Right cardiac atrium (tissue), 5 donors: ENCODE results near the gene CAPZB. TPM values are rescaled to one million over a fixed set of nuclear protein-coding genes. Genes with fewer than 3 reads are reported as not detected.
"Not testable (repeated sequence)": the region's sequence is repeated elsewhere in the genome, so short reads cannot be mapped to it uniquely, and the experiment has no call there.

Experiments used
- ATAC-seq, 2 donors: fragments of 200-7000 bp; cut with Tn5 transposase; one replicate each; pipeline versions ENCODE4 v1.8.0 to v1.9.1; 2020; ENCODE audit warnings: moderate library complexity in 2 of 2, mild to moderate bottlenecking in 1 of 2
- DNase-seq, 3 donors: peaks; one replicate each; pipeline ENCODE4 v3.0.0-alpha.2; 2020
- H3K27ac ChIP-seq: one replicate; pipeline ENCODE4 v1.5.1; 2013; ENCODE audit warnings: mild to moderate bottlenecking, low read length, control low read depth, moderate library complexity
- H3K27me3 ChIP-seq: one replicate; pipeline ENCODE4 v1.6.1; 2013; ENCODE audit not compliant: control insufficient read depth, insufficient read depth
- H3K4me1 ChIP-seq: one replicate; pipeline ENCODE4 v1.6.1; 2013; ENCODE audit warnings: low read length; ENCODE audit not compliant: control insufficient read depth, insufficient read depth
- H3K4me3 ChIP-seq: one replicate; pipeline ENCODE4 v1.5.1; 2013; ENCODE audit warnings: low read length, control low read depth
- H3K9me3 ChIP-seq: one replicate; pipeline ENCODE4 v1.6.1; 2013; ENCODE audit warnings: low read length; ENCODE audit not compliant: control insufficient read depth
- WGBS: extraction: QIAGEN DNeasy Blood & Tissue Kit; methylation state at CpG from one replicate; pipeline ENCODE4 v1.1.7; 2013; 5-methylcytosine and 5-hydroxymethylcytosine counted together
- intact Hi-C, 4 donors: fragments of 100-400 bp; cut with DNase I; formaldehyde crosslinking; loops; one replicate each; pipeline versions ENCODE4 v1.11.0 to v1.14.0; 2022 to 2023
- polyA plus RNA-seq: library from polyadenylated mRNA; stranded (reverse); fragments of 200-250 nt; gene quantifications from one replicate; pipeline ENCODE4 v1.2.3, GENCODE V29; 2013
- total RNA-seq, 4 donors: library from RNA; stranded (reverse); fragmentation: NEBNext Ultra II Directional; extraction: Animal tissue kit (Norgen Biotek cat#: 25700); gene quantifications; one replicate each; pipeline ENCODE4 v1.2.1, GENCODE V29; 2021
- donor health status: healthy with polysubstance abuse.
- donor health status: DM: no; HTN: yes; CAD: no.
- donor health status: DM: no; HTN: no; CAD: no.
- donor health status: DM: no; HTN: yes; CAD: no; lungs with severe emphysema.
- donor health status: DM: yes; HTN: yes; CAD: no.

Gene CAPZB
- total and polyA plus RNA-seq, 5 donors = 226 to 255 (median 228) TPM

- ATAC-seq = peak; percentile 95 to 97
- Histone ChIP-seq H3K9me3 (no peaks in the 10 kb centered on the region), H3K27me3 (no peaks in the 10 kb centered on the region), H3K4me1 (no peaks in the 10 kb centered on the region), H3K4me3 (peak within 1 kb of the TSS; percentile 65), H3K27ac (peak within 1 kb of the TSS; percentile 69)
- under 1% methylated on average over 105 of the region's 105 CpGs for WGBS
- intact Hi-C loops = no loop called here
- peak; percentile 93 to 98 (median 97) for DNase-seq
Observed at GRCh38 chr1:19311931-19312781, 173.2 kb downstream of the CAPZB start, which contains the start of the genes AKR7A2 and SLC66A1. AKR7A2 (minus strand) TSS chr1:19312144; CDS start chr1:19312124, 20 bp downstream. SLC66A1 (plus strand) TSS chr1:19312326; CDS start chr1:19317678, 5,352 bp downstream.

DNA sequence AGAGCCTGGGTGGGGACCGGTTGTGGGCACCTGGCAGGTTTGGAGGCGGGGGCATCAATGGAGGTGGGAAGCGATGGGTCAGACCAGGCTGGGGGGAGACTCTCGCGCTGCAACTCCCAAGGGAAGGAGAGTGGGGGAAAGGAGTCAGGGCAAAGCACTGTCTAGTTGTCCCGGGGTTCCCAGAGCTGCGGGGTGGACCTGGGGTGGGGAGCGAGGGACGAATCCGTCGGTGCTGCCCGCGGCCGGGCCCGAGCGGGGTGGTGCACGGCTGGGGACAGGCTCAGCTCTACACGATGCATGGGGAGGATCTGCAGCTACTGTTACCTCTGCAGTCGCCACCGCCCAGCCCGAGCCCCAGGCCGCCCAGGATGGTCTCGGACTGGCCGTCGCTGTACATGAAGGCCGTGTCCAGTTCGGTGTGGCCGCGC, 173.8 kb downstream of the CAPZB start:
- Histone ChIP-seq H3K9me3 (no peaks in the 10 kb centered on the region), H3K4me3 (peak overlapping the region; percentile 56), H3K4me1 (no peaks in the 10 kb centered on the region), H3K27ac (peak overlapping the region; percentile 38), H3K27me3 (no peaks in the 10 kb centered on the region)
- 1% methylated on average over 29 of the region's 29 CpGs for WGBS
- intact Hi-C loops = no loop called here
- peak in 1 of 3 donors; percentile 37 for DNase-seq
- peak; percentile 11 to 28 for ATAC-seq

GRCh38 chr1:19310720-19311502, 174.4 kb downstream of the CAPZB start:
- Histone ChIP-seq H3K27me3 (no peaks in the 10 kb centered on the region), H3K27ac (no peak overlapping the region), H3K9me3 (no peaks in the 10 kb centered on the region), H3K4me3 (peak overlapping the region; percentile 56), H3K4me1 (no peaks in the 10 kb centered on the region)
- intact Hi-C loops = no loop called here
- ATAC-seq (no peak), DNase-seq (no peak)
- 46% methylated on average over 13 of the region's 13 CpGs for WGBS

DNA sequence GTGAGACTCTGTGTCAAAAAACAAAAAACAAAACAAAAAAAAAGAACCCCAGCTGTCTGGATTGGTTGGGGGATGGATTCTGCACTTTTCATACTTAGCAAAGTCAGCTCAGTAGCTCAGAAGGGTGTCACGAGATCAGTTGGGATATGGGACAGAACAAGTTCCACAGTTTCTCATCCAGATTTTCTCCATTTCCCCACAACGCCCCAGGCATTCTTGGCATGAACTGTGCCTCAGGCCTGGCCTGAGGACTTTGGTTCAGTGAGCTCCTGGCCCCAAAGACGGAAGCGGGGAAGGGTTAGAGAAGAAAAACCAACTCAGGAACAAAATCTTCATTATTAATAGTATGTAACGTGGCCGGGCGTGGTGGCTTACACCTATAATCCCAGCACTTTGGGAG, 175.3 kb downstream of the CAPZB start:
- intact Hi-C loops = no loop called here
- 90% methylated on average over 7 of the region's 7 CpGs for WGBS
- no peak for ATAC-seq
- Histone ChIP-seq H3K9me3 (no peaks in the 10 kb centered on the region), H3K4me1 (no peaks in the 10 kb centered on the region), H3K4me3 (no peak overlapping the region), H3K27me3 (no peaks in the 10 kb centered on the region), H3K27ac (no peak overlapping the region)
- DNase-seq = no peak

DNA sequence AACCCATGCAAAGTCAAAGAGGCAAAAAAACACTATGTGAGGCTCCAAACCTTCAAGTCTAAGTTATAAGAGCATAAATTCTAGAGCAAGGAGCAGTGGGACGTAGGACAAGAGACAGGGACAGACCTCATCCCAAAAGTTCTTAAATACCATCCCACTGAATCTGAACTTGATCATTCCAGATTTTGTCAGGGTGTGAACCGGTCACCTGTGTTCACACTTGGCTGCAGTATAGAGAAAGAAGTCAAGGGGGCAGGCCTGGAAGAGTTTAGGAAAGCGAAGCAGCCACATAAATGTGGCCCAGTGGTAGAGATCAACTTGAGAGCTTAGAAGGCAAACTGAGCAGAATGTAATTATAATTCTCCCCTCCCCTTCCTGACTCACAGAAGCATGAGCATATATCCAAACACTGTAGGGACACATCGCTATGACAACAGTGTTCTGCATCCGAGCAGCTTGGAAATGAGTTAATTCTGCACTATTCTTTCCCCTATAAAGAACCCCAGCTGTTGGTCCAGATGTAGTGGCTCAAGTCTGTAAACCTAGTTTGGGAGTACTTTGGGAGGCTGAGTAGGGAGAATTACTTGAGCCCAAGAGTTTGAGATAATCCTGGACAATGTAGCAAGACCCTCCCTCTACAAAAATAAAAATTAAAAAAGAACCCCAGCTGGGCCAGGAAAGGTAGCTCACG, 176.1 kb downstream of the CAPZB start:
- H3K4me3 ChIP-seq = no peak overlapping the region
- ATAC-seq (no peak), DNase-seq (no peak)
- H3K4me1 ChIP-seq = no peaks in the 10 kb centered on the region
- 88% methylated on average over 6 of the region's 6 CpGs for WGBS
- intact Hi-C loops = no loop called here
- H3K9me3 ChIP-seq = no peaks in the 10 kb centered on the region
- no peaks in the 10 kb centered on the region for H3K27me3 ChIP-seq
- H3K27ac ChIP-seq = no peak overlapping the region

DNA sequence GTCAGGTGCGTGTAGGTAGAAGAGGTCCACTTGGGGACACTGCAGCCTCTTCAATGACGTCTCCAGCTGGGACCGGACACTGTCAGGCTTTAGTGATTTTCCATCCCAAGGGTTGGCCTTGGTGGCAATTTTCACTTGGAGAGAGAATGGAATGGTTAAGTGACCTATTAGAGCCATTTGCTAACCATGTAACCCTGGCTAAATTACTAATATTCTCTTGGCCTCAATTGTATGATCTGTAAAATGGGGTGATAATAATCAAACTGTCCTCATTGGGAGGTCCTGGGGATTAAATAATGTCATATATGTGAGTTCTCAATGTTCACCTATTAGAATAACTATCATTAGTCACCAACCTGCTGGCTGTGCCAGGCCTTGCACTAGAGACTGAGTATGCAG, 176.8 kb downstream of the CAPZB start:
- H3K27ac ChIP-seq = no peak overlapping the region
- H3K4me3 ChIP-seq = no peak overlapping the region
- DNase-seq = no peak
- H3K27me3 ChIP-seq = no peaks in the 10 kb centered on the region
- ATAC-seq = no peak
- whole genome bisulfite sequencing = 98% methylated on average over 3 of the region's 3 CpGs
- no peaks in the 10 kb centered on the region for H3K9me3 ChIP-seq
- H3K4me1 ChIP-seq = no peaks in the 10 kb centered on the region
- intact Hi-C loops = no loop called here

DNA sequence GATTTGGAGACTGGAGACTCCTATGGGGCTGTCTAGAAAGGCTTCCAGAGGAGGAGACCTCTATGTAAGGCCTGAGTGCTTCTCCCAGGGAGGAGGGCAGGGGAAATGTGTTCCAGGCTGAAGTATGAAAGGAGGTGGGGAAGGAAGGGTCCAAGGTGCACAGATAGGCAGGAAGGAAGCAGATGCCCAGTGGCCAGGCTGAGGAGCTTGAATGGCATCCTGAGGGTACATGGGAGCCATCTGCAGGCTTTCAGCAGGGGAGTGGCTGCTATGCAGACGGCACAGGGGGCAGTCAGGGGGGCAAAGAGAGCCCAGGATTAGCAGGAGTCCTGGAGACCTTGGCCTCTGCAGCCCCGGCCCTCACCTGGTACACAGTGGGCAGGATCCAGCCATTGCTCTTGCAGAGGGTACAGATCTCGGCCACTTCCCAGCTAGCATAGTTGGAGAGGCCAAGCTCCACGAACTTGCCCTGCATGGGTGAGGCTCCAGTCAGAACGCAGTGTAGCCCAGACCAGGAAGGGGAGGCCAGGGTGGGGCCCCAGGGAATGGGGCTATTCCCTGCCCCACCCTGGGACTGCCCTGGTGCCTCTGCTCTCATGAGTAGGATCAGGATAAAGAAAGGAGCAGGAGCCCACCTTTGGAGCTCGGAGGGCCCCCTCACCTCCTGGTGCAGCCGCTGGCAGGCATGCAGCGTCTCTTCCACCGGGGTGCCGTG, 177.4 kb downstream of the CAPZB start:
- intact Hi-C loops = no loop called here
- H3K27ac ChIP-seq = no peak overlapping the region
- ATAC-seq = no peak
- H3K27me3 ChIP-seq = no peaks in the 10 kb centered on the region
- no peak for DNase-seq
- H3K4me3 ChIP-seq = no peak overlapping the region
- 89% methylated on average over 10 of the region's 10 CpGs for WGBS
- H3K9me3 ChIP-seq = no peaks in the 10 kb centered on the region
- H3K4me1 ChIP-seq = no peaks in the 10 kb centered on the region

- ATAC-seq = no peak
- Histone ChIP-seq H3K27me3 (no peaks in the 10 kb centered on the region), H3K9me3 (no peaks in the 10 kb centered on the region), H3K4me1 (no peaks in the 10 kb centered on the region), H3K4me3 (no peak overlapping the region), H3K27ac (no peak overlapping the region)
- 96% methylated on average over 6 of the region's 6 CpGs for WGBS
- no peak for DNase-seq
- intact Hi-C loops = no loop called here
Observed at GRCh38 chr1:19306941-19307340, 178.4 kb downstream of the CAPZB start.

GRCh38 chr1:19305880-19306279, 179.5 kb downstream of the CAPZB start:
- Histone ChIP-seq H3K4me1 (no peaks in the 10 kb centered on the region), H3K4me3 (no peak overlapping the region), H3K9me3 (no peaks in the 10 kb centered on the region), H3K27me3 (no peaks in the 10 kb centered on the region), H3K27ac (no peak overlapping the region)
- ATAC-seq = no peak
- intact Hi-C loops = no loop called here
- DNase-seq = no peak
- 84% methylated on average over 11 of the region's 11 CpGs for WGBS

GRCh38 chr1:19304081-19304480, 181.3 kb downstream of the CAPZB start:
- not testable (repeated sequence) for H3K9me3 ChIP-seq, ATAC-seq

More at GRCh38 chr1:19304081-19304480, 181.3 kb downstream of the CAPZB start:
- H3K27ac ChIP-seq, H3K4me3 ChIP-seq, DNase-seq, intact Hi-C loops, H3K4me1 ChIP-seq, H3K27me3 ChIP-seq: not testable (repeated sequence)
- 90% methylated on average over 10 of the region's 10 CpGs for WGBS
